HepG2 (cell line): Measurements from ENCODE around the gene TICAM2. TPM values are rescaled to one million over a fixed set of nuclear protein-coding genes. Genes with fewer than 3 reads are reported as not detected.

Experiments used
- ATAC-seq: fragments of 200-7000 bp; cut with Tn5 transposase; 3 replicates; pipeline ENCODE4 v1.9.1; 2020; ENCODE audit warnings: mild to moderate bottlenecking, moderate library complexity
- BruUV-seq: library from RNA; stranded (reverse); fragments of 400-500 nt; replicated peaks from 2 replicates; lab custom pipeline; 2021; lab: Mats Ljungman, UMichigan
- CTCF ChIA-PET: fragments of 300-600 bp; formaldehyde crosslinking; extraction: SDS; loops from one replicate; lab custom pipeline; 2021; ENCODE audit warnings: low total read pairs, inconsistent platforms, low intra/inter-chr PET ratio; lab: Yijun Ruan, JAX
- POLR2A ChIA-PET: fragments of 350-600 bp; sonication (Branson Sonifier 250); formaldehyde crosslinking; loops from one replicate; lab custom pipeline; 2020; ENCODE audit warnings: antibody characterized with exemption, inconsistent platforms; lab: Yijun Ruan, JAX
- DNase-seq: peaks from one replicate; pipeline ENCODE4 v3.0.0-alpha.2; 2015; ENCODE audit warnings: low spot score
- FAIRE-seq: peaks from 3 replicates; lab custom pipeline; 2011; peaks lifted over from hg19 to GRCh38; lab: Jason Lieb, UNC
- H2AFZ ChIP-seq: one replicate; pipeline ENCODE4 v1.6.1; 2011; ENCODE audit warnings: low read length, inconsistent platforms
- H3K27ac ChIP-seq: fragments of 300-600 bp; 3 replicates; pipeline ENCODE4 v1.8.0; 2011; ENCODE audit warnings: mixed run types, mild to moderate bottlenecking, mixed read lengths, low read length, inconsistent platforms; ENCODE audit not compliant: insufficient read depth; ENCODE audit errors: extremely low read length
- H3K27me3 ChIP-seq, 2 experiments: fragments of 200-600 bp in 1 of 2; 2 replicates in 1 of 2; 3 replicates in 1 of 2; pipeline versions ENCODE4 v1.6.0 to v1.8.0; 2011; ENCODE audit warnings: low read length in 2 of 2, mild to moderate bottlenecking in 2 of 2, moderate library complexity in 2 of 2, inconsistent platforms in 1 of 2; ENCODE audit not compliant: insufficient read depth in 2 of 2, control insufficient read depth in 1 of 2
- H3K36me3 ChIP-seq, 2 experiments: fragments of 200-600 bp in 1 of 2; replicated peaks in 1 of 2; 2 replicates in 1 of 2; 3 replicates in 1 of 2; pipeline versions ENCODE4 v1.5.1 to v1.8.0; 2011; ENCODE audit warnings: low read length in 2 of 2, inconsistent platforms in 1 of 2; ENCODE audit not compliant: insufficient read depth in 2 of 2, control insufficient read depth in 1 of 2
- H3K4me1 ChIP-seq: 2 replicates; pipeline ENCODE4 v1.5.1; 2012; ENCODE audit warnings: low read length, inconsistent platforms; ENCODE audit not compliant: insufficient read depth
- H3K4me2 ChIP-seq: 2 replicates; pipeline ENCODE4 v1.6.0; 2011; ENCODE audit warnings: low read depth, low read length, inconsistent platforms
- H3K4me3 ChIP-seq, 3 experiments: fragments of 200-600 bp in 1 of 3; sonication (generic), shearing (Covaris generic) in 1 of 3; replicated peaks in 1 of 3; 2 replicates each; pipeline ENCODE4 v1.5.1; 2011 to 2016; ENCODE audit warnings: low read length in 3 of 3, inconsistent platforms in 2 of 3, low read depth in 2 of 3, mild to moderate bottlenecking in 2 of 3, control low read depth in 1 of 3, mixed read lengths in 1 of 3; ENCODE audit not compliant: insufficient read depth in 1 of 3
- H3K79me2 ChIP-seq: one replicate; pipeline ENCODE4 v1.6.1; 2011; ENCODE audit warnings: low read length, inconsistent platforms; ENCODE audit not compliant: insufficient read depth
- H3K9ac ChIP-seq: 2 replicates; pipeline ENCODE4 v1.6.0; 2011; ENCODE audit warnings: mild to moderate bottlenecking, low read depth, low read length, inconsistent platforms; ENCODE audit not compliant: insufficient read depth
- H3K9me3 ChIP-seq: 2 replicates; pipeline ENCODE4 v1.5.1; 2012; ENCODE audit warnings: mild to moderate bottlenecking, low read length
- H4K20me1 ChIP-seq: 2 replicates; pipeline ENCODE4 v1.6.0; 2011; ENCODE audit warnings: inconsistent platforms, mild to moderate bottlenecking, low read length, moderate library complexity; ENCODE audit not compliant: insufficient read depth
- BCLAF1 ChIP-seq: fragments of 450-650 bp; IDR thresholded peaks from 2 replicates; pipeline ENCODE4 v1.6.1; 2017; ENCODE audit warnings: mild to moderate bottlenecking
- CERS6 ChIP-seq: sonication (generic); formaldehyde crosslinking; IDR thresholded peaks from 2 replicates; pipeline ENCODE4 v1.5.0; 2020; ENCODE audit warnings: missing genetic modification reagents
- GLI4 ChIP-seq: sonication (generic); formaldehyde crosslinking; IDR thresholded peaks from 2 replicates; pipeline ENCODE4 v1.5.1; 2020; ENCODE audit warnings: missing genetic modification reagents, mild to moderate bottlenecking, moderate library complexity, borderline replicate concordance
- MZF1 ChIP-seq: sonication (generic); formaldehyde crosslinking; IDR thresholded peaks from 2 replicates; pipeline ENCODE4 v1.8.1; 2023; ENCODE audit warnings: mild to moderate bottlenecking, missing genetic modification reagents, borderline replicate concordance
- NR2F6 ChIP-seq, 2 experiments: IDR thresholded peaks; 2 replicates each; pipeline ENCODE4 v1.6.1; 2016; ENCODE audit warnings: antibody characterized with exemption in 1 of 2, mild to moderate bottlenecking in 1 of 2
- POGK ChIP-seq: sonication (generic); formaldehyde crosslinking; conservative IDR thresholded peaks from 2 replicates; pipeline ENCODE4 v1.8.0; 2022; ENCODE audit warnings: mild to moderate bottlenecking, moderate library complexity, missing genetic modification reagents
- RARA ChIP-seq: IDR thresholded peaks from 2 replicates; pipeline ENCODE4 v1.6.1; 2016; ENCODE audit warnings: missing genetic modification reagents, missing compliant biosample characterization
- SAFB2 ChIP-seq: sonication (generic); formaldehyde crosslinking; IDR thresholded peaks from 2 replicates; pipeline ENCODE4 v1.5.1; 2020; ENCODE audit warnings: missing genetic modification reagents, low read depth, mild to moderate bottlenecking, borderline replicate concordance
- STAT5B ChIP-seq: sonication (generic); formaldehyde crosslinking; IDR thresholded peaks from 2 replicates; pipeline ENCODE4 v1.4.0; 2020; ENCODE audit warnings: missing genetic modification reagents
- TOPORS ChIP-seq: sonication (generic); formaldehyde crosslinking; IDR thresholded peaks from 2 replicates; pipeline ENCODE4 v1.8.0; 2023; ENCODE audit warnings: mild to moderate bottlenecking, missing genetic modification reagents
- YEATS4 ChIP-seq: sonication (generic); formaldehyde crosslinking; IDR thresholded peaks from 2 replicates; pipeline ENCODE4 v1.4.0; 2020; ENCODE audit warnings: missing genetic modification reagents, borderline replicate concordance
- ZFYVE20 ChIP-seq: sonication (generic); formaldehyde crosslinking; IDR thresholded peaks from 2 replicates; pipeline ENCODE4 v1.8.0; 2023; ENCODE audit warnings: low read depth, mild to moderate bottlenecking, moderate library complexity, missing genetic modification reagents, borderline replicate concordance
- ZNF513 ChIP-seq: sonication (generic); formaldehyde crosslinking; conservative IDR thresholded peaks from 2 replicates; pipeline ENCODE4 v1.5.0; 2020; ENCODE audit warnings: missing genetic modification reagents
- ZNF747 ChIP-seq: sonication (generic); formaldehyde crosslinking; IDR thresholded peaks from 2 replicates; pipeline ENCODE4 v1.8.1; 2023; ENCODE audit warnings: missing genetic modification reagents, mild to moderate bottlenecking, borderline replicate concordance
- WGBS: methylation state at CpG from one replicate; pipeline ENCODE4 v1.1.6; 2017; ENCODE audit warnings: low lambda C conversion rate; 5-methylcytosine and 5-hydroxymethylcytosine counted together
- in situ Hi-C: cut with HindIII; loops from 2 replicates; pipeline ENCODE4 v1.10.0; 2017; ENCODE audit warnings: low pct_unique_long_range_greater_than_20kb; ENCODE audit not compliant: extremely low pct_ligation_motif_present
- intact Hi-C: fragments of 100-400 bp; cut with micrococcal nuclease; formaldehyde crosslinking; loops from one replicate; pipeline ENCODE4 v1.10.0; 2022; ENCODE audit not compliant: unreplicated experiment
- polyA plus RNA-seq, 8 experiments: library from polyadenylated mRNA; depleted of rRNA in 3 of 8; stranded (reverse) in 7 of 8; unstranded in 1 of 8; fragments of >200 nt; fragmentation: Illumina TruSeq in 4 of 8; extraction: Trizol in 4 of 8; gene quantifications; 2 replicates each; pipeline versions ENCODE4 v1.2.1 to v1.2.3, GENCODE V29; 2011 to 2016; ENCODE audit warnings: low read depth in 4 of 8, missing spikeins in 1 of 8, mixed read lengths in 1 of 8; ENCODE audit not compliant: insufficient read depth in 1 of 8
- total RNA-seq, 5 experiments: library from RNA; depleted of rRNA; stranded (reverse); fragments of >200 nt; fragmentation: Illumina TruSeq; extraction: Trizol; gene quantifications; 2 replicates each; pipeline ENCODE4 v1.2.3, GENCODE V29; 2016; ENCODE audit warnings: low read depth in 1 of 5

TICAM2 gene
- total and polyA plus RNA-seq, 2 of the 13 experiments (the other 11 are each of a cell fraction or from before 2014, with no cell fraction given) = 0.04 TPM; not detected in 1

GRCh38 chr5:115556276-115556675 lies 46.0 kb downstream of the TICAM2 start:
- DNase-seq (no peak), ATAC-seq (no peak), FAIRE-seq (no peak)
- H3K4me3 ChIP-seq = no peak overlapping the region
- intact Hi-C loops = no loop called here
- no peaks in the 10 kb centered on the region for H3K36me3 ChIP-seq
- no peak overlapping the region for H3K9ac ChIP-seq
- WGBS = 3% methylated on average over 2 of the region's 2 CpGs
- H3K79me2 ChIP-seq = no peaks in the 10 kb centered on the region
- POLR2A ChIA-PET = no interaction called here
- H2AFZ ChIP-seq = no peak overlapping the region
- H3K4me2 ChIP-seq = no peak overlapping the region
- no TSS peak for BruUV-seq
- H3K27ac ChIP-seq = no peak overlapping the region
- H3K4me1 ChIP-seq = peaks cover 11% of the 10 kb centered on the region
- no peaks in the 10 kb centered on the region for H4K20me1 ChIP-seq
- in situ Hi-C loops = no loop called here
- no peak for TF ChIP-seq CERS6 (CRISPR knock-in tag)
- no peak for TF ChIP-seq MZF1 (CRISPR knock-in tag)
- no peak for TF ChIP-seq SAFB2
- no peak for TF ChIP-seq GLI4 (CRISPR knock-in tag)
- TF ChIP-seq TOPORS (CRISPR knock-in tag) = no peak
- TF ChIP-seq RARA = no peak
- TF ChIP-seq ZNF513 = no peak
- TF ChIP-seq ZFYVE20 (CRISPR knock-in tag) = no peak
- no peak for TF ChIP-seq NR2F6 (IDR thresholded peaks at IDR 0.05)
- TF ChIP-seq NR2F6 (CRISPR knock-in tag; IDR thresholded peaks at IDR 0.05) = no peak
- no peak for TF ChIP-seq BCLAF1
- TF ChIP-seq ZNF747 (CRISPR knock-in tag) = no peak
- no peak for TF ChIP-seq STAT5B (CRISPR knock-in tag)
- TF ChIP-seq POGK (CRISPR knock-in tag) = no peak
- TF ChIP-seq YEATS4 (CRISPR knock-in tag) = no peak
- peaks cover 0 to 9% of the 10 kb centered on the region in 2 experiments; a peak in 2 of 5 replicates for H3K27me3 ChIP-seq
- CTCF ChIA-PET = no interaction called here
- no peaks in the 10 kb centered on the region for H3K9me3 ChIP-seq
